Osteoblast (primary cell): Measurements from ENCODE around the gene MKRN2OS. TPM values are rescaled to one million over a fixed set of nuclear protein-coding genes. Genes with fewer than 3 reads are reported as not detected.

Experiments used
- DNase-seq: peaks from one replicate; pipeline ENCODE4 v3.0.0; 2011; ENCODE audit warnings: low spot score, mixed read lengths; ENCODE audit not compliant: insufficient read length; ENCODE audit errors: missing footprints
- H2AFZ ChIP-seq: 2 replicates; pipeline ENCODE4 v1.6.0; 2011; ENCODE audit warnings: mild to moderate bottlenecking, low read length
- H3K27ac ChIP-seq: 2 replicates; pipeline ENCODE4 v1.5.1; 2011; ENCODE audit warnings: mild to moderate bottlenecking, low read depth, low read length, moderate library complexity
- H3K27me3 ChIP-seq: 2 replicates; pipeline ENCODE4 v1.6.0; 2012; ENCODE audit warnings: mild to moderate bottlenecking, control low read depth, inconsistent platforms, low read length, moderate library complexity; ENCODE audit not compliant: insufficient read depth
- H3K36me3 ChIP-seq: 2 replicates; pipeline ENCODE4 v1.5.1; 2011; ENCODE audit warnings: mild to moderate bottlenecking, low read length, control low read depth, moderate library complexity; ENCODE audit not compliant: insufficient read depth
- H3K4me1 ChIP-seq: 2 replicates; pipeline ENCODE4 v1.5.1; 2011; ENCODE audit warnings: mild to moderate bottlenecking, low read length, control low read depth, moderate library complexity; ENCODE audit not compliant: insufficient read depth
- H3K4me2 ChIP-seq: 2 replicates; pipeline ENCODE4 v1.6.0; 2011; ENCODE audit warnings: mild to moderate bottlenecking, low read length; ENCODE audit not compliant: insufficient read depth
- H3K4me3 ChIP-seq: fragments of 200-600 bp; sonication (generic); 3 replicates; pipeline ENCODE4 v1.5.1; 2012; ENCODE audit warnings: mild to moderate bottlenecking, low read length, inconsistent platforms; ENCODE audit not compliant: insufficient read depth
- H3K79me2 ChIP-seq: 2 replicates; pipeline ENCODE4 v1.6.0; 2012; ENCODE audit warnings: mild to moderate bottlenecking, low read length, control low read depth, inconsistent platforms; ENCODE audit not compliant: insufficient read depth
- H3K9me3 ChIP-seq: 2 replicates; pipeline ENCODE4 v1.5.1; 2011; ENCODE audit warnings: low read depth, low read length, control low read depth
- H4K20me1 ChIP-seq: 2 replicates; pipeline ENCODE4 v1.6.0; 2012; ENCODE audit warnings: mild to moderate bottlenecking, low read length, control low read depth; ENCODE audit not compliant: insufficient read depth
- total RNA-seq: library from RNA; depleted of rRNA; stranded (reverse); fragments of >200 nt; gene quantifications from 2 replicates; pipeline ENCODE4 v1.2.3, GENCODE V29; 2012
- TF ChIP-seq, protein P1 (sequence below): IDR thresholded peaks from 2 replicates; pipeline ENCODE4 v1.5.1; 2011; ENCODE audit warnings: mild to moderate bottlenecking, low read depth, low read length, moderate library complexity; ENCODE audit errors: extremely low read depth

MKRN2OS gene
- total RNA-seq, 1 donor: not detected

DNA sequence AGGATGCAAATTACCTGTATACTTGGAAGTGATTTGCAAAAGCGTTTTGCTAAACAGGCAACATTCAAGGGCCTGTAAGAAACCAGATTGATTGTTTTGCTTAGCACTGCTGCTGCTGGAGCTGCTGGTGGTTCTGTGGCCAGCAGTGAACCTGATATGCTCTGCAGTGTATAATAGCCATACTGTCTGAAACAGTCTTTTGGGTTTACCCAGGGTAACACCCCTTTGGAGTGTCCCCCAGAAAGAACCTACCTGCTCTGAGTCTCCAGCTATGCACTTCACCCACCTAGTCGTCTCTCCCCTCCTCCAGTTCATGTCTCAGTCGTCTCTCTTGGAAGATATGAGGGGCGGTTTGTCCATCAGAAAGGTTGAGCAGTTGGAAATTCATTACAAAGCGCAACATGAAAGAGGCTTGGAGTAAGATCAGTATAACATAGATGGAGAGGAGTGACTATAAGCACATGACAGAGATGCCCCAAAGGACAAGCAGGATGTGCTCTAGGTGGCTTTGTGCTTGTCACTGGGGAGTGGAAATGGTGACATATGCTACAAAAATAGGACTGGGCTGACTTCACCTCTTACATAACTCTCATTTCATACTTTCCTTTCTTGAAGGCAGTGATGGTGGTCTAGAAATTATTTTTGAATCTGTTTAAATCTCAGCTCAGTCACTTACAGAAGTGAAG lies 15.3 kb upstream of the MKRN2OS start:
- no peak for DNase-seq
- no peak overlapping the region for H3K4me3 ChIP-seq
- no peak overlapping the region for H3K4me2 ChIP-seq
- H4K20me1 ChIP-seq: peaks cover 60% of the 10 kb centered on the region
- no peaks in the 10 kb centered on the region for H3K9me3 ChIP-seq
- H3K27ac ChIP-seq: no peak overlapping the region
- TF ChIP-seq, protein P1, sequence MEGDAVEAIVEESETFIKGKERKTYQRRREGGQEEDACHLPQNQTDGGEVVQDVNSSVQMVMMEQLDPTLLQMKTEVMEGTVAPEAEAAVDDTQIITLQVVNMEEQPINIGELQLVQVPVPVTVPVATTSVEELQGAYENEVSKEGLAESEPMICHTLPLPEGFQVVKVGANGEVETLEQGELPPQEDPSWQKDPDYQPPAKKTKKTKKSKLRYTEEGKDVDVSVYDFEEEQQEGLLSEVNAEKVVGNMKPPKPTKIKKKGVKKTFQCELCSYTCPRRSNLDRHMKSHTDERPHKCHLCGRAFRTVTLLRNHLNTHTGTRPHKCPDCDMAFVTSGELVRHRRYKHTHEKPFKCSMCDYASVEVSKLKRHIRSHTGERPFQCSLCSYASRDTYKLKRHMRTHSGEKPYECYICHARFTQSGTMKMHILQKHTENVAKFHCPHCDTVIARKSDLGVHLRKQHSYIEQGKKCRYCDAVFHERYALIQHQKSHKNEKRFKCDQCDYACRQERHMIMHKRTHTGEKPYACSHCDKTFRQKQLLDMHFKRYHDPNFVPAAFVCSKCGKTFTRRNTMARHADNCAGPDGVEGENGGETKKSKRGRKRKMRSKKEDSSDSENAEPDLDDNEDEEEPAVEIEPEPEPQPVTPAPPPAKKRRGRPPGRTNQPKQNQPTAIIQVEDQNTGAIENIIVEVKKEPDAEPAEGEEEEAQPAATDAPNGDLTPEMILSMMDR: no peak
- no peaks in the 10 kb centered on the region for H3K27me3 ChIP-seq
- peaks cover 85% of the 10 kb centered on the region for H3K79me2 ChIP-seq
- H3K36me3 ChIP-seq: no peaks in the 10 kb centered on the region
- no peak overlapping the region for H2AFZ ChIP-seq
- peaks cover 13% of the 10 kb centered on the region for H3K4me1 ChIP-seq

DNA sequence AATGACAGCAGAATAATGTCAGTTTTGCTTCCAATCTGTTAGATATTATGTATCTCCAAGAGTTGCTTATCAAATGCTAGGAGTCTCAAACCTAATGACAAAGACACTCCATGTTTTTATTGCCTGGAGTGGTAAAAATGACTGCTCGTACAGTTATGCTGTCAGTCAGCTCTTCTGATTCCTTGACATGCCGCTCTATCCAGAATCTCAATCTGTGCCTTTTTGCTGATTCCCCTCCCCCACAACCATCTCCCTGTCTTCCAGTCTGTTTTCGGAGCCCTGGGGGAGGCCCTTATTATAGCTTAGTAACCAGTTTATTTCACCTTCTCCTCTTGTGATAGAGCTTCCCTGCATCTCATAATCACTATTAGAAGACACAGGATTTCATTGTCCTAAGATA lies 14.2 kb upstream of the MKRN2OS start:
- Histone ChIP-seq H3K4me1 (peaks cover 13% of the 10 kb centered on the region), H3K27me3 (no peaks in the 10 kb centered on the region), H3K4me3 (no peak overlapping the region), H3K4me2 (no peak overlapping the region), H3K36me3 (no peaks in the 10 kb centered on the region), H3K27ac (no peak overlapping the region), H3K79me2 (peaks cover 74% of the 10 kb centered on the region), H4K20me1 (peaks cover 53% of the 10 kb centered on the region), H3K9me3 (no peaks in the 10 kb centered on the region), H2AFZ (no peak overlapping the region)
- TF ChIP-seq, protein P1: no peak
- no peak for DNase-seq

DNA sequence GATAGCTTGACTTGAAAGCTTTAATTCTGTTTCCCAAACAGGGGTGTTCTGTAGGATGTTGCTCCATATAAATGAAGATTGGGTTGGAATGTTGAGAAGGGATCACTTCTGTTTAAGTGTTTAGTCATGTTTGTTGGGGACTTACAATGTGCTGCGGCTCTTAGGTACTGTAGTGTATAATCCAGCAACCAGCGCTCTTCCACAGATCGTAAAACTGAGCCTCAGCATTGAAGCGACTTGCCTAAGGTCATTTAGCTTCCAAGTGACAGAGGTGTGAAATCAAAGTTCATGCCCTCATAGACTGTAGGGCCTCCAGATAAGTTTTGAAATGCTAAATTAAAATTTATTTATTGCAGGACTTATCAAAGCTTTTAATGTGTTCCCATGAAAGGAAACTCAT lies 13.4 kb upstream of the MKRN2OS start:
- H4K20me1 ChIP-seq: peaks cover 50% of the 10 kb centered on the region
- H3K4me1 ChIP-seq: peaks cover 13% of the 10 kb centered on the region
- peak overlapping the region; percentile 97 for H3K4me2 ChIP-seq
- no peaks in the 10 kb centered on the region for H3K36me3 ChIP-seq
- H3K27ac ChIP-seq: no peak overlapping the region
- H2AFZ ChIP-seq: no peak overlapping the region
- no peaks in the 10 kb centered on the region for H3K27me3 ChIP-seq
- TF ChIP-seq, protein P1: no peak
- H3K9me3 ChIP-seq: no peaks in the 10 kb centered on the region
- H3K4me3 ChIP-seq: no peak overlapping the region
- DNase-seq: no peak
- H3K79me2 ChIP-seq: peaks cover 65% of the 10 kb centered on the region

DNA sequence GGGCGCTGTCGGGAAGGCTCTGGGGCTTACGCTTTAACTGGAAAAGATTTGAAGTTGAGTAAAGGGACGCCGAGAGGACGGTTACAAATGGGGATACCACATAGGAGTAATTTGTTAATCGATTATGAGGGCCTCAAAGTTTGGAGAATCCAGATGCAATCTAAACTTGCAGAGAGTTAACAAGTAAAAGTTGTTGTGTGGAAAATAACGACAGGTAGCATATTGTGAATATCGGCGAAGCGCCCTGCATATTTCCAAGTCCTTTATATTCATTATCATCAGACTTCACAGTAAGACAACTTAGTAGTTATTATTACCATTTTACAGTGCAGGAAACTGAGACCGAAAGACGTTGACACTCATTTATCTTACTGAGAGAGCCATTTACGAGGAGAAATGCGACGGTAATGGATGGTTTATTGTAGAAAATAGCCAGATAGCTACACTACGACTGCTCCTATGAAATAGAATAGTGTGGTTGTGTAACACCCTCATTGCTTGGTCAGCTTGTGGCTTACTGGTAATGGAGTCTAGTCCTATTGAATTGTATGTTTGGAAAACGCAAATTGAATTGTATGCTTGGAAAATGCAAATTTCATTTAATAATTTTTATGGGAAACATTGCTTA lies 12.3 kb upstream of the MKRN2OS start:
- Histone ChIP-seq H3K36me3 (no peaks in the 10 kb centered on the region), H3K9me3 (no peaks in the 10 kb centered on the region), H2AFZ (peak overlapping the region; percentile 88), H3K4me2 (peak overlapping the region; percentile 97), H3K27ac (peak overlapping the region; percentile 92), H3K27me3 (no peaks in the 10 kb centered on the region), H3K79me2 (peaks cover 56% of the 10 kb centered on the region), H4K20me1 (peaks cover 43% of the 10 kb centered on the region), H3K4me1 (peaks cover 9% of the 10 kb centered on the region), H3K4me3 (peak overlapping the region; percentile 96)
- TF ChIP-seq, protein P1: no peak
- DNase-seq: peak; percentile 43
